Endothelial cell of umbilical vein (primary cell): Measurements from ENCODE around the gene HABP2. TPM values are rescaled to one million over a fixed set of nuclear protein-coding genes. Genes with fewer than 3 reads are reported as not detected.

Source experiments
- Bru-seq: library from RNA; stranded (reverse); fragments of 400-500 nt; gene quantifications from one replicate; lab custom pipeline; 2021; lab: Mats Ljungman, UMichigan
- BruChase-seq, 2 experiments: library from RNA; stranded (reverse); fragments of 400-500 nt; gene quantifications; one replicate each; lab custom pipeline; 2021; lab: Mats Ljungman, UMichigan
- BruUV-seq: library from RNA; stranded (reverse); fragments of 400-500 nt; replicated peaks from 2 replicates; lab custom pipeline; 2021; lab: Mats Ljungman, UMichigan
- CTCF ChIA-PET: fragments of 300-600, 350-600 bp; sonication (Branson Sonifier 250); formaldehyde crosslinking; loops from one replicate; lab custom pipeline; 2021; ENCODE audit warnings: antibody characterized with exemption, inconsistent platforms; lab: Charles Lee
- POLR2A ChIA-PET: fragments of 300-600, 350-600 bp; sonication (Branson Sonifier 250); formaldehyde crosslinking; loops from one replicate; lab custom pipeline; 2021; ENCODE audit warnings: antibody characterized with exemption, inconsistent platforms; lab: Charles Lee
- DNase-seq: peaks from one replicate; pipeline ENCODE4 v3.0.0-alpha.2; 2011; ENCODE audit warnings: low read depth, low spot score
- FAIRE-seq: peaks from 2 replicates; lab custom pipeline; 2011; peaks lifted over from hg19 to GRCh38; lab: Jason Lieb, UNC
- H2AFZ ChIP-seq: 2 replicates; pipeline ENCODE4 v1.6.0; 2012; ENCODE audit warnings: low read depth, low read length, control low read depth, inconsistent platforms
- H3K27ac ChIP-seq: 2 replicates; pipeline ENCODE4 v1.5.1; 2011; ENCODE audit warnings: low read depth, mild to moderate bottlenecking, control low read depth, low read length, moderate library complexity; ENCODE audit not compliant: insufficient read depth
- H3K27me3 ChIP-seq, 2 experiments: 2 replicates each; pipeline versions ENCODE4 v1.6.0 to v1.6.1; 2011; ENCODE audit warnings: low read length in 2 of 2, mixed read lengths in 1 of 2; ENCODE audit not compliant: control insufficient read depth in 2 of 2, insufficient read depth in 2 of 2
- H3K36me3 ChIP-seq, 2 experiments: 2 replicates in 1 of 2; 3 replicates in 1 of 2; pipeline ENCODE4 v1.5.1; 2011; ENCODE audit warnings: low read length in 2 of 2, mild to moderate bottlenecking in 1 of 2, moderate library complexity in 1 of 2; ENCODE audit not compliant: control insufficient read depth in 2 of 2, insufficient read depth in 2 of 2; ENCODE audit errors: extremely low read depth in 1 of 2
- H3K4me1 ChIP-seq: 3 replicates; pipeline ENCODE4 v1.5.1; 2011; ENCODE audit warnings: mild to moderate bottlenecking, low read length; ENCODE audit not compliant: control insufficient read depth, insufficient read depth; ENCODE audit errors: extremely low read depth
- H3K4me2 ChIP-seq: 2 replicates; pipeline ENCODE4 v1.6.1; 2011; ENCODE audit warnings: low read length, control low read depth, mixed read lengths; ENCODE audit not compliant: insufficient read depth
- H3K4me3 ChIP-seq, 3 experiments: fragments of 200-600 bp in 1 of 3; sonication (generic), shearing (Covaris generic) in 1 of 3; replicated peaks in 1 of 3; 2 replicates each; pipeline ENCODE4 v1.5.1; 2011 to 2016; ENCODE audit warnings: control low read depth in 3 of 3, low read length in 3 of 3, mild to moderate bottlenecking in 2 of 3, inconsistent platforms in 1 of 3, low read depth in 1 of 3, moderate library complexity in 1 of 3; ENCODE audit not compliant: insufficient read depth in 1 of 3
- H3K79me2 ChIP-seq: 2 replicates; pipeline ENCODE4 v1.6.0; 2012; ENCODE audit warnings: low read length, inconsistent platforms; ENCODE audit not compliant: control insufficient read depth, insufficient read depth
- H3K9ac ChIP-seq: replicated peaks from 2 replicates; pipeline ENCODE3; 2011; ENCODE audit warnings: low read length, control low read depth; ENCODE audit not compliant: insufficient read depth; ENCODE audit errors: extremely low read depth
- H3K9me1 ChIP-seq: replicated peaks from 3 replicates; pipeline ENCODE4 v1.6.0; 2011; ENCODE audit warnings: mild to moderate bottlenecking, low read length; ENCODE audit not compliant: control insufficient read depth, insufficient read depth; ENCODE audit errors: extremely low read depth
- H3K9me3 ChIP-seq: replicated peaks from 2 replicates; pipeline ENCODE4 v1.5.1; 2012; ENCODE audit warnings: low read length, inconsistent platforms; ENCODE audit not compliant: control insufficient read depth, insufficient read depth
- H4K20me1 ChIP-seq: replicated peaks from 2 replicates; pipeline ENCODE3; 2011; ENCODE audit warnings: mild to moderate bottlenecking, low read length; ENCODE audit not compliant: control insufficient read depth, insufficient read depth; ENCODE audit errors: extremely low read depth
- EZH2 ChIP-seq: IDR thresholded peaks from 2 replicates; pipeline ENCODE4 v1.6.1; 2012; ENCODE audit warnings: borderline replicate concordance, low read depth, mild to moderate bottlenecking, moderate library complexity, low read length, inconsistent platforms; ENCODE audit not compliant: severe bottlenecking
- FOS ChIP-seq: IDR thresholded peaks from 2 replicates; pipeline ENCODE4 v1.6.1; 2011; ENCODE audit warnings: mild to moderate bottlenecking, low read length, moderate library complexity, borderline replicate concordance; ENCODE audit not compliant: insufficient read depth
- GATA2 ChIP-seq: IDR thresholded peaks from 2 replicates; pipeline ENCODE4 v1.7.0; 2011; ENCODE audit warnings: low read depth, mild to moderate bottlenecking, moderate library complexity, mixed read lengths, low read length; ENCODE audit not compliant: insufficient read length, insufficient read depth
- JUN ChIP-seq: IDR thresholded peaks from 2 replicates; pipeline ENCODE4 v1.6.1; 2011; ENCODE audit warnings: borderline replicate concordance, low read depth; ENCODE audit not compliant: insufficient read length, insufficient read depth
- MYC ChIP-seq: IDR thresholded peaks from one replicate; pipeline ENCODE4 v1.6.1; 2011; ENCODE audit warnings: mild to moderate bottlenecking, low read depth, low read length
- POLR2A ChIP-seq: IDR thresholded peaks from 2 replicates; pipeline ENCODE4 v1.6.1; 2012; ENCODE audit warnings: low read depth, mild to moderate bottlenecking, control low read depth, low read length
- POLR2AphosphoS5 ChIP-seq: IDR thresholded peaks from 2 replicates; pipeline ENCODE4 v1.6.1; 2012; ENCODE audit warnings: low read depth, mild to moderate bottlenecking, control low read depth, low read length, moderate library complexity; ENCODE audit not compliant: insufficient read depth
- dilution Hi-C: fragments of 300-500 bp; cut with MboI; formaldehyde crosslinking; loops from one replicate; pipeline ENCODE4 v1.15.0; 2019; ENCODE audit warnings: low sequenced_read_pairs; ENCODE audit not compliant: extremely low pct_ligation_motif_present
- intact Hi-C: fragments of 100-400 bp; cut with micrococcal nuclease; formaldehyde crosslinking; loops from one replicate; pipeline ENCODE4 v1.10.0; 2022
- long read RNA-seq: library from polyadenylated mRNA; stranded (forward); transcript quantifications from one replicate; pipeline ENCODE4 v2.0.0, GENCODE V29; 2021
- polyA minus RNA-seq, 3 experiments: library from RNA; depleted of rRNA, polyadenylated mRNA; stranded (reverse); fragments of >200 nt; gene quantifications; 1 replicate in 1 of 3; 2 replicates in 2 of 3; pipeline ENCODE4 v1.2.3, GENCODE V29; 2011
- polyA plus RNA-seq, 4 experiments: library from polyadenylated mRNA; depleted of rRNA in 3 of 4; stranded (reverse) in 3 of 4; unstranded in 1 of 4; fragments of >200 nt; gene quantifications; 2 replicates each; pipeline versions ENCODE4 v1.2.1 to v1.2.3, GENCODE V29; 2011 to 2012; ENCODE audit warnings: missing spikeins in 1 of 4
- total RNA-seq: library from RNA; stranded (reverse); gene quantifications from 2 replicates; pipeline ENCODE4 v1.2.3, GENCODE V29; 2021
- TF ChIP-seq, protein P1 (sequence below): IDR thresholded peaks from 2 replicates; pipeline ENCODE4 v1.6.1; 2011; ENCODE audit not compliant: insufficient read depth, insufficient read length
- TF ChIP-seq, protein P2 (sequence below), 2 donors: IDR thresholded peaks; 1 replicate in 1 of 2; 2 replicates in 1 of 2; pipeline ENCODE4 v1.5.1; 2011; ENCODE audit warnings: low read length in 2 of 2, mild to moderate bottlenecking in 2 of 2, moderate library complexity in 2 of 2, control low read depth in 1 of 2, inconsistent platforms in 1 of 2, low read depth in 1 of 2; ENCODE audit not compliant: insufficient read depth in 1 of 2; ENCODE audit errors: extremely low read depth in 1 of 2

Gene HABP2
- not detected in 2 replicates for total RNA-seq
- 0.04 TPM in 1 of 2 replicates, not detected in the other for polyA plus RNA-seq
- not detected in 2 replicates for polyA plus RNA-seq (2011; cell fraction: cytosol; rRNA removed)
- polyA plus RNA-seq (2011; cell fraction: nucleus; rRNA removed), result not detected in 2 replicates
- polyA plus RNA-seq (2012), result not detected in 2 replicates
- not detected in 2 replicates for polyA minus RNA-seq
- polyA minus RNA-seq (2011; cell fraction: cytosol; rRNA and poly(A)+ RNA removed), result not detected
- not detected in 2 replicates for polyA minus RNA-seq (2011; cell fraction: nucleus; rRNA and poly(A)+ RNA removed)
- Bru-seq, nascent RNA, result percentile 7 among the genes with signal in this experiment
- BruChase-seq, experiment 1, labeled RNA remaining after a 6-hour chase, result percentile 7 among the genes with signal in this experiment
- not detected for BruChase-seq, experiment 2, labeled RNA remaining after a 2-hour chase
- long read RNA-seq, result 0 reads

DNA sequence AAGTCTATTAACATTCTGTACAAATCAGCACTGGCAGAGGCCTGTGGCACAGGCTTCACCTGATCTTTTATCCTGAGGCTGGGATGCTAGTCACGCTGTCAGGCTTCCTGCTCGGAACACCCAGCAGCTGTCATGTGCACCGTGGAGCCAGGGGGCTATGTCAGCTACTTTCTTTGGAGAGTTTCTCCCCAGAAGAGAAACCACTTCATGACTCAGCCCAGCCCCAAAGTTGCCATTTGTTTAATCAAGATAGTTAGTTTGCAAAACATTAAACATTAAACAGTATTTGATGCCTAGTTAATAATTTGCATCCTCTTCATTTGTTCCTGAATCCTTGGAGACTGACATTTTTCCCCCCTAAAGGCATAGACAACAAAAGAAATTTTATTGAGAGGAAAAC, at the start of gene HABP2:
Gene HABP2 (plus strand): TSS at position 353 of the 400 bp plus-strand sequence. CDS start 69 bp downstream, outside the sequence.
- Histone ChIP-seq H3K9ac (no peak within 1 kb of the TSS), H3K4me3 (no peak within 1 kb of the TSS), H3K9me1 (no peaks in the 10 kb centered on the region), H3K36me3 (no peaks in the 10 kb centered on the region), H3K9me3 (no peaks in the 10 kb centered on the region), H4K20me1 (no peaks in the 10 kb centered on the region), H3K79me2 (no peaks in the 10 kb centered on the region), H2AFZ (peak within 1 kb of the TSS; percentile 17), H3K4me2 (no peak within 1 kb of the TSS), H3K4me1 (peaks cover 41% of the 10 kb centered on the region), H3K27me3 (no peaks in the 10 kb centered on the region), H3K27ac (peak within 1 kb of the TSS; percentile 51)
- TF ChIP-seq MYC, result no peak
- no peak for TF ChIP-seq POLR2AphosphoS5
- TF ChIP-seq POLR2A, result no peak
- no peak for TF ChIP-seq JUN
- no peak for TF ChIP-seq GATA2
- no peak for TF ChIP-seq EZH2
- TF ChIP-seq, protein P1, sequence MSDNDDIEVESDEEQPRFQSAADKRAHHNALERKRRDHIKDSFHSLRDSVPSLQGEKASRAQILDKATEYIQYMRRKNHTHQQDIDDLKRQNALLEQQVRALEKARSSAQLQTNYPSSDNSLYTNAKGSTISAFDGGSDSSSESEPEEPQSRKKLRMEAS, result no peak
- TF ChIP-seq FOS, result no peak
- TF ChIP-seq, protein P2, sequence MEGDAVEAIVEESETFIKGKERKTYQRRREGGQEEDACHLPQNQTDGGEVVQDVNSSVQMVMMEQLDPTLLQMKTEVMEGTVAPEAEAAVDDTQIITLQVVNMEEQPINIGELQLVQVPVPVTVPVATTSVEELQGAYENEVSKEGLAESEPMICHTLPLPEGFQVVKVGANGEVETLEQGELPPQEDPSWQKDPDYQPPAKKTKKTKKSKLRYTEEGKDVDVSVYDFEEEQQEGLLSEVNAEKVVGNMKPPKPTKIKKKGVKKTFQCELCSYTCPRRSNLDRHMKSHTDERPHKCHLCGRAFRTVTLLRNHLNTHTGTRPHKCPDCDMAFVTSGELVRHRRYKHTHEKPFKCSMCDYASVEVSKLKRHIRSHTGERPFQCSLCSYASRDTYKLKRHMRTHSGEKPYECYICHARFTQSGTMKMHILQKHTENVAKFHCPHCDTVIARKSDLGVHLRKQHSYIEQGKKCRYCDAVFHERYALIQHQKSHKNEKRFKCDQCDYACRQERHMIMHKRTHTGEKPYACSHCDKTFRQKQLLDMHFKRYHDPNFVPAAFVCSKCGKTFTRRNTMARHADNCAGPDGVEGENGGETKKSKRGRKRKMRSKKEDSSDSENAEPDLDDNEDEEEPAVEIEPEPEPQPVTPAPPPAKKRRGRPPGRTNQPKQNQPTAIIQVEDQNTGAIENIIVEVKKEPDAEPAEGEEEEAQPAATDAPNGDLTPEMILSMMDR (IDR thresholded peaks at IDR 0.05; ENCODE audit: extremely low read depth in 1 of 2, insufficient read depth in 1 of 2, low read depth in 1 of 2, low read length in 2 of 2), result no peak
- intact Hi-C loops (loop anchor here (10.0 kb wide), 1 partner anchor 528 kb away; no protein-coding TSS in a partner anchor), dilution Hi-C loops (no loop called here)
- CTCF ChIA-PET, result interaction anchor here (1.6 kb wide), 1 partner anchor 32 kb away, joined by 4 read pairs; no protein-coding TSS in a partner anchor
- POLR2A ChIA-PET, result no interaction called here
- no TSS peak for BruUV-seq
- FAIRE-seq, result no peak
- no peak for DNase-seq
